Suppressor macrophage (primary cell): ENCODE data around the gene C14orf132.

Experiments
- DNase-seq, 4 experiments: peaks; one replicate each; pipeline ENCODE4 v3.0.0-alpha.2; 2020 to 2022
- total RNA-seq, 17 experiments: gene quantifications; one replicate each; lab custom pipeline; 2026; ENCODE audit warnings: mixed read lengths in 6 of 17, inconsistent platforms in 3 of 17; lab: John Stamatoyannopoulos, UW

Gene C14orf132
- 0 to 2.8 (median 0) reads per million in 17 experiments for total RNA-seq

GRCh38 chr14:96038920-96039632 is at the start of gene C14orf132:
TSS of gene C14orf132 (plus strand) at chr14:96039362. CDS start at chr14:96039501, 139 bp downstream.
- peak in 2 of 4 experiments; percentile 23 to 32 for DNase-seq

- DNase-seq: peak; percentile 39 to 68 (median 50)
These were observed 45.2 kb upstream of the C14orf132 start for GRCh38 chr14:95993768-95994592.

- no peak for DNase-seq
These were observed 44.6 kb upstream of the C14orf132 start for GRCh38 chr14:95994593-95994928.

GRCh38 chr14:95998656-95999055 is 40.5 kb upstream of the C14orf132 start:
- DNase-seq: peak in 1 of 4 experiments; percentile 4

- DNase-seq: no peak
These were observed 37.2 kb upstream of the C14orf132 start for GRCh38 chr14:96001866-96002497.

- DNase-seq: no peak
These were observed 36.7 kb upstream of the C14orf132 start for GRCh38 chr14:96002498-96002884.

GRCh38 chr14:96011131-96011530 is 28.0 kb upstream of the C14orf132 start:
- no peak for DNase-seq

- peak; percentile 47 to 64 (median 56) for DNase-seq
These were observed 27.6 kb upstream of the C14orf132 start for GRCh38 chr14:96011607-96012006.

- DNase-seq: peak in 1 of 4 experiments; percentile 8
These were observed 26.4 kb upstream of the C14orf132 start for GRCh38 chr14:96012757-96013156.

GRCh38 chr14:96014176-96014575 is 25.0 kb upstream of the C14orf132 start:
- DNase-seq: no peak

GRCh38 chr14:96016501-96017160 is 22.5 kb upstream of the C14orf132 start:
- no peak for DNase-seq

GRCh38 chr14:96017882-96018281 is 21.3 kb upstream of the C14orf132 start:
- DNase-seq: no peak

GRCh38 chr14:96027431-96028355 is 11.5 kb upstream of the C14orf132 start:
- DNase-seq: no peak

GRCh38 chr14:96029089-96029645 is 10.0 kb upstream of the C14orf132 start:
- no peak for DNase-seq

- no peak for DNase-seq
These were observed 8.9 kb upstream of the C14orf132 start for GRCh38 chr14:96030108-96030760.

GRCh38 chr14:96031691-96032090 is 7.5 kb upstream of the C14orf132 start:
- no peak for DNase-seq

- no peak for DNase-seq
These were observed 3.7 kb upstream of the C14orf132 start for GRCh38 chr14:96035456-96035855.

- no peak for DNase-seq
These were observed 1.1 kb upstream of the C14orf132 start for GRCh38 chr14:96037891-96038557.

GRCh38 chr14:96038558-96038919 is 623 bp upstream of the C14orf132 start:
- DNase-seq: peak in 1 of 4 experiments; percentile 4

GRCh38 chr14:96039633-96040311 is 610 bp downstream of the C14orf132 start:
- DNase-seq: no peak
